Suppressor macrophage (primary cell): ENCODE results near the gene SEC11C.
"Not testable (repeated sequence)": the region's sequence is repeated elsewhere in the genome, so short reads cannot be mapped to it uniquely, and the experiment has no call there.

Source experiments
- DNase-seq, 4 experiments: peaks; one replicate each; pipeline ENCODE4 v3.0.0-alpha.2; 2020 to 2022
- total RNA-seq, 17 experiments: gene quantifications; one replicate each; lab custom pipeline; 2026; ENCODE audit warnings: mixed read lengths in 6 of 17, inconsistent platforms in 3 of 17; lab: John Stamatoyannopoulos, UW

The SEC11C gene
- 20.1 to 52.7 (median 30.5) reads per million in 17 experiments for total RNA-seq

- DNase-seq, result peak; percentile 93 to 98 (median 97)
These were observed at the start of gene SEC11C for GRCh38 chr18:59139615-59140301. TSS of gene SEC11C (plus strand) at chr18:59139884. CDS start at chr18:59139949, 65 bp downstream.

GRCh38 chr18:59090966-59091603 lies 48.6 kb upstream of the SEC11C start:
- DNase-seq, result no peak

GRCh38 chr18:59093668-59094067 lies 46.0 kb upstream of the SEC11C start:
- no peak for DNase-seq

GRCh38 chr18:59094569-59094968 lies 45.1 kb upstream of the SEC11C start:
- DNase-seq, result no peak

GRCh38 chr18:59096098-59096789 lies 43.4 kb upstream of the SEC11C start:
- DNase-seq, result no peak

GRCh38 chr18:59101830-59102414 lies 37.8 kb upstream of the SEC11C start:
- no peak for DNase-seq

- no peak for DNase-seq
These were observed 30.3 kb upstream of the SEC11C start for GRCh38 chr18:59109375-59109774.

- no peak for DNase-seq
These were observed 25.5 kb upstream of the SEC11C start for GRCh38 chr18:59114160-59114559.

GRCh38 chr18:59123588-59124369 lies 15.9 kb upstream of the SEC11C start:
- DNase-seq, result no peak

- DNase-seq, result no peak
These were observed 15.3 kb upstream of the SEC11C start for GRCh38 chr18:59124370-59124704.

GRCh38 chr18:59127047-59127446 lies 12.6 kb upstream of the SEC11C start:
- no peak for DNase-seq

GRCh38 chr18:59129951-59130703 lies 9.6 kb upstream of the SEC11C start:
- DNase-seq, result no peak

- no peak for DNase-seq
These were observed 6.7 kb upstream of the SEC11C start for GRCh38 chr18:59132810-59133465.

- DNase-seq, result peak; percentile 90 to 96 (median 92)
These were observed 431 bp upstream of the SEC11C start for GRCh38 chr18:59139291-59139614.

GRCh38 chr18:59140302-59140885 lies 710 bp downstream of the SEC11C start:
- peak in 2 of 4 experiments; percentile 50 to 53 for DNase-seq

GRCh38 chr18:59141294-59142068 lies 1.8 kb downstream of the SEC11C start:
- DNase-seq, result no peak

- no peak for DNase-seq
These were observed 2.6 kb downstream of the SEC11C start for GRCh38 chr18:59142274-59142673.

GRCh38 chr18:59142800-59143416 lies 3.2 kb downstream of the SEC11C start:
- not testable (repeated sequence) for DNase-seq

- no peak for DNase-seq
These were observed 3.8 kb downstream of the SEC11C start for GRCh38 chr18:59143441-59143840.

- DNase-seq, result no peak
These were observed 4.8 kb downstream of the SEC11C start for GRCh38 chr18:59144483-59144882.
